ENCODE measurements around the gene RELL1.
A peak's percentile ranks its signal among the peaks of the same experiment; 100 is the strongest.

RELL1 gene

GRCh38 chr4:37667197-37668100 lies 18.7 kb downstream of the RELL1 start:
- H3K4me3 ChIP-seq (replicated peaks in 1 of 2; ENCODE audit: low read depth in 2 of 2, low read length in 2 of 2) = no peak overlapping the region
- peak in 1 of 2 donors; percentile 47 for DNase-seq (ENCODE audit: low read depth in 2 of 2)
- TF ChIP-seq CTCF (IDR thresholded peaks at IDR 0.05; ENCODE audit: low read depth, low read length) = no peak

GRCh38 chr4:37666625-37667071 lies 19.5 kb downstream of the RELL1 start:
- H3K4me3 ChIP-seq (replicated peaks in 1 of 2; ENCODE audit: low read depth in 2 of 2, low read length in 2 of 2) = no peak overlapping the region
- DNase-seq (ENCODE audit: low read depth in 2 of 2) = peak; percentile 84 to 96
- TF ChIP-seq CTCF (IDR thresholded peaks at IDR 0.05; ENCODE audit: low read depth, low read length) = peak; percentile 27

- TF ChIP-seq CTCF (IDR thresholded peaks at IDR 0.05; ENCODE audit: low read depth, low read length) = no peak
- no peak overlapping the region for H3K4me3 ChIP-seq (replicated peaks in 1 of 2; ENCODE audit: low read depth in 2 of 2, low read length in 2 of 2)
Observed at GRCh38 chr4:37665333-37666320, 20.5 kb downstream of the RELL1 start.

GRCh38 chr4:37664696-37665095 lies 21.5 kb downstream of the RELL1 start:
- H3K4me3 ChIP-seq (replicated peaks in 1 of 2; ENCODE audit: low read depth in 2 of 2, low read length in 2 of 2) = no peak overlapping the region
- no peak for DNase-seq (ENCODE audit: low read depth in 2 of 2)
- TF ChIP-seq CTCF (IDR thresholded peaks at IDR 0.05; ENCODE audit: low read depth, low read length) = no peak

More at GRCh38 chr4:37665333-37666320, 20.5 kb downstream of the RELL1 start:
- no peak for DNase-seq (ENCODE audit: low read depth in 2 of 2)

GRCh38 chr4:37663552-37663951 lies 22.6 kb downstream of the RELL1 start:
- TF ChIP-seq CTCF (IDR thresholded peaks at IDR 0.05; ENCODE audit: low read depth, low read length) = no peak
- no peak overlapping the region for H3K4me3 ChIP-seq (replicated peaks in 1 of 2; ENCODE audit: low read depth in 2 of 2, low read length in 2 of 2)
- no peak for DNase-seq (ENCODE audit: low read depth in 2 of 2)

GRCh38 chr4:37662861-37663390 lies 23.2 kb downstream of the RELL1 start:
- DNase-seq (ENCODE audit: low read depth in 2 of 2) = peak in 1 of 2 donors; percentile 40
- no peak for TF ChIP-seq CTCF (IDR thresholded peaks at IDR 0.05; ENCODE audit: low read depth, low read length)
- H3K4me3 ChIP-seq (replicated peaks in 1 of 2; ENCODE audit: low read depth in 2 of 2, low read length in 2 of 2) = no peak overlapping the region

Data from cardiac fibroblast (primary cell).